ENCODE data around the gene NKAIN4.
A peak's percentile ranks its signal among the peaks of the same experiment; 100 is the strongest.

NKAIN4 gene

DNA sequence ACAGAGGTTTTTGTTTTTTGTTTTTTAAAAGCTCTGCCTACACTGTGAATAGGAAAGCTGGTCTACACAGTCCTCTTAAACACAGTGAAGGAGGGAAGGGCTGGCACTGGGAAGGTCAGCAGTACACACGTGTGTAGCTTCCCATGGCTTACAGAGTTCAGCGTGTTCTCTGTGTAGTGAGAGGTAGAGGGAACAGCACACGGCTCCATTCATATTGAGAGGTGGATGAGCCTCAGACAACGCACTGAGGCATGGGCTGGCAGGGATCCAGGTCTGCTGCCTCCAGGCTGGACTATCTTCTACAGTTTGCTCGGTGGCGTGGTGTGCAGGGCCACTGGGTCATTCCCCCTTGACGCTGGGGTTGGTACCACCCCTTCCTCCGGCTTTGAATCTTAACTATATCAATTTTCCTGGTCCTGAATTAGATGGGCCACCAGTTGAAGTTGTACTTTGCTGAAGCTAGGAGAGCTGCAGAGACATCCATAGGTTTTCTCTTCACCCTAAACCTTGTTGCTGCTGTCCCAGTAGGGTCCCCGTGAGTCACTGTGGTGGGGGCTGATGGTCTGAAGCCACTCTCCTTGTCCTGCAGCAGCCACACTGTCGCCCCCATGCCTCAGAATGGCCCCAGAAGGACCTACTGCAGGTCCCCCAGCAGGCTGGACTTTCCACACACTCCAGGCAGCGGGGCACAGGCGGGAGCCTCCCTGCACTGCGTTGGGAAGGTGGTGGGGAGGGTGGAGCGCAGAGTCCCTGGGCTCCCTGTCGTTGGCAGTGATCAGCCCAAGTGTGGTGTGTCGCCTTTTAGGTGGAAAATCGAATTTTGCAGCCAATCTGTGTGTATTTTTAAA lies 20.3 kb upstream of the NKAIN4 start:
- Histone ChIP-seq H3K27me3 (ENCODE audit: low read depth) (no peaks in the 10 kb centered on the region), H3K9me3 (no peaks in the 10 kb centered on the region), H3K4me1 (peaks cover 4% of the 10 kb centered on the region; the same call in 1 of the 2 replicates), H3K36me3 (replicated peaks) (peaks cover 32% of the 10 kb centered on the region), H3K4me3 (no peak overlapping the region)
- no peak for DNase-seq (ENCODE audit: low spot score in 2 of 2)
- in situ Hi-C loops (cut with MboI; ENCODE audit: low sequenced_read_pairs) = no loop called here

DNA sequence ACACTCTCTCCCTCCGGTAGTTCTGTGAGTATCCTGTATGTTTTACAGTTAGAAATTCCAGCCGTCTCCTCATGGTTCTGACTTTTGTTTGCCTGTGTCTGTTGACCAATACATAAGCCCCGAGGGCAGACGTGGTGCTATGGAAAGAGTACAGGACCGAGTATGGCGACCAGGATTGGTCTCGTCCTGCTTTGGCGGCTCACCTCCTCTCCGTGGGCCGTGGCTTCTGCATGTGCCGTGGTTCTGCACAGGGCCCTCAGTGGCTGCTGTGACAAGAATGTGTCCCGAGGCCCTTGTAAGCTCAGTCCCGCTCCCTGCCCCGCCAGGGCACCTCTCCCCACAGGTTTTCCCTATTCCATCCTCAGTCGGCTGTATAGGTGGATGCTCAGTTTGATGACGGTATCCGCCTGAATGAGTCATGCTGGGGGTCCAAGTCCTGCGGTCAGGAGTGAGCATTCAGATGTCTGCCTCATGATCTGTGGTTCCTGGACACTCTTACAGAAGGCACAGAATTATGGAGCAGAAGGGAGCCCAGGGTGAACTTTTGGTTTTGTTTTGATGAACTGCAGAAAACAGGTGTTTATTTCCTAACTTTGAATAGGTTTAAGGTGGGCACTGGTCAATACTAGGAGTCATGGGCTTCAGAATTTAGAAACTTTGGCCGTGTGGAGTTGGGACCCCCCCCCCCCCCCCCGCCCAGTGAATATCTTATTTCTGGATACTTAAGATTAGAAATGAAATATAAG lies 19.5 kb upstream of the NKAIN4 start:
- no peaks in the 10 kb centered on the region for H3K9me3 ChIP-seq
- H3K4me3 ChIP-seq = peak overlapping the region; percentile 69
- in situ Hi-C loops (cut with MboI; ENCODE audit: low sequenced_read_pairs) = no loop called here
- DNase-seq (ENCODE audit: low spot score in 2 of 2) = peak in 1 of 2 experiments; percentile 48
- H3K4me1 ChIP-seq = peaks cover 4% of the 10 kb centered on the region; the same call in 1 of the 2 replicates
- no peaks in the 10 kb centered on the region for H3K27me3 ChIP-seq (ENCODE audit: low read depth)
- peaks cover 27% of the 10 kb centered on the region for H3K36me3 ChIP-seq (replicated peaks)

DNA sequence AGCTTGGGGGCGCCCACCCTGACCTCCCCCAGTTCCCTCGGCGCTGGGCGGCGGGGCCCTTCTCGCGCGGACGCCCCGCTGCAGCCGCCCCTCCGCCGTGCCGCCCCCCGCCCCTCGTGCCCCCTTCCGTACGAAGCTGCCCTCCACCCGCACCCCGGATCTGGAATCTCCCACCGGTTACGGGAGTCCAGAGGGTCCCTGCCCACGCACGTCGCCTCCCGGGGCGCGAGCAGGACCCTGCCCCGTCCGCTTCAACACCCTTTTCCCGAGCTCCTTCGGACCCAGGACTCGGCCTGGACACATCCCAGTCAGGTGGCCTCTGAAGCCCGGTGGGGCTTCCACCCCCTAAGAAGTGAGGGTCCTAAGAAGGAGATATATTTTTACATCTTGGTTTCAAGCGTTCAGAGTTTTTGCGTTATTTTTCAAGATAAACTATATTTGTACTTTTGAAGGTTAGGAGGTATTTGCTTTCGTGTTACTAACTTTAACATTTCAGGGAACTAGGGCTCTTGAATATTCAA lies 18.9 kb upstream of the NKAIN4 start:
- Histone ChIP-seq H3K36me3 (replicated peaks) (peaks cover 22% of the 10 kb centered on the region), H3K27me3 (ENCODE audit: low read depth) (no peaks in the 10 kb centered on the region), H3K4me1 (peaks cover 4% of the 10 kb centered on the region; the same call in 1 of the 2 replicates), H3K4me3 (peak overlapping the region; percentile 69), H3K9me3 (no peaks in the 10 kb centered on the region)
- DNase-seq (ENCODE audit: low spot score in 2 of 2) = no peak
- in situ Hi-C loops (cut with MboI; ENCODE audit: low sequenced_read_pairs) = no loop called here

DNA sequence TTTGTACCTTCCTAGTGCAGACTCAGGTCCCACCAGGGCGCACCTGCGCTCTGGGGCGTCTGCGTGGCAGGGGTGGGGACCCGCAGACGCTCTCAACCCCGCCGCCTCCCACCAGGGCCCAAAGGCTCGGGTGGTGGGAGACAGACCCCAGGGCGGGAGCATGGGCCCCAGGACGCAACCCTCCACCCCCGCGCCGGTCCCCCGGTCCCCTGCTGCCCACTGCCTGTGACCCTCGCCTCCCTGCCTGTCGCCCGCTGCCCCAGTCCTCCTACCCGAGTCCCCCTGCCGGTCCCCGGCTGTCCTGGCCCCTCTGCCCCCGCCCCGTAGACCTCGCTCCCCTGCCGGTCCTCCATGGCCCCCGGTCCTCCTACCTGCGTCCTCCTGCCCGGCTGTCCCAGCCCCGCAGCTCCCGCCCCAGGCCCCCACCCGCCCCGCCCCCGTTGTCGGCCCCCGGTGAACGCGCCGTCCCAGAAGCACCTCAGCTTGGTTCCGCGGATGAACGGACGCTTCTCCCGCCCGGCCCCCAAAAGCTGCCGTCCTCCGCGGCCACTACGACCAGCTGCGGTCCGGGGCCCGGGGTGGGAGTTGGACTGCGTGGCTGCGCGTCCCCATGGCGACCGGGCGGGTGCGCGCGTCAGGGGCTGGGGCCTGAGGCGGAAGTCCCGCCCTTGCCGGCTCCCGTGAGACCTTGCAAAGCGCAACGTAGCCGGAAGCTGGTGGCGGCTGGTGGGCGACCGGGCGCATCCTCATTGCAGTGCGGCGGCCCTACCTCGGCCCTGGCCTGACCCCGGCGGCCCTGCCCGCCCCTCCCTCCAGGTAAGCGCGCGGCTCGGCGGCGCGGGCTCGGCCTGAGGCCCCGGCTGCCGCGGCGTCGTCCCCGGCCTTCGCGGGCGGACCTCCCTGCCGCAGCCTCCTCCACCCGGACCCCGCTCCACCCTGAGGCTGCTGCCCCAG lies 18.1 kb upstream of the NKAIN4 start, which contains the start of gene ARFGAP1:
Gene ARFGAP1 (plus strand): TSS at position 709 of the 954 bp plus-strand sequence. CDS start 2,768 bp downstream, outside the sequence.
- Histone ChIP-seq H3K9me3 (no peaks in the 10 kb centered on the region), H3K36me3 (replicated peaks) (peaks cover 15% of the 10 kb centered on the region), H3K4me3 (peak within 1 kb of the TSS; percentile 69), H3K4me1 (peaks cover 4% of the 10 kb centered on the region; the same call in 1 of the 2 replicates), H3K27me3 (ENCODE audit: low read depth) (no peaks in the 10 kb centered on the region)
- in situ Hi-C loops (cut with MboI; ENCODE audit: low sequenced_read_pairs) = no loop called here
- peak; percentile 73 to 94 for DNase-seq (ENCODE audit: low spot score in 2 of 2)

DNA sequence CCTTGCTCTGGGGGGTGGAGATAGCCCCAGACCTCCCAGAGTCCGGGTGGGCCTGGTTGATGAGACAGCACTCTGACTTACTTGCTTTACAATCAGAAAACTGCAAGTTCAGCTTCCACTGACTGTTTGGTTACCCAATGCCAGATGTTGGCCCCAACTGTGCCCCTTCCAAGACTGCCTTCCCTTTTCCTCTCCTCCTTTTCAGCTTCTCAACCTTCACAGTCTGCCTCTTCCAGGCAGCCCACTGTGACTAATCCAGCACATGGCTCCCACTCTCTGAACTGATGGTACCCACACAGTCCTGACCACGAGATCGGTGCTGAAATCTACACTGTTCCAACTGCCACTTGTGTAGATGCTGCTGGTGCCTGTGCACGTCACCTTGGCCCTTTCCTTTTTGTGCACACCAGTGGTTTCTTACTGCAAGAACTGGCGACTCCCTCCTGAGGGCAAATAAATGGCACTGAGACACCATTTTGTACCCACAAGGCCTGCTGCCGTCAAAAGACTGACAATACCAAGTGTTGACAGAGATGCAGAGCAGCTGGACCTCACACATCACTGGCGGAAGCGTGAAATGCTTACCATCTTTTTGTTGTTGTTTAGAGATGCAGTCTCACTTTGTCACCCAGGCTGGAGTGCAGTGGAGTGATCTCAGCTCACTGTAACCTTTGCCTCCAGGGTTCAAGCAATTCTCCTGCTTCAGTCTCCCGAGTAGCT lies 16.5 kb upstream of the NKAIN4 start:
- H3K27me3 ChIP-seq (ENCODE audit: low read depth) = peaks cover 4% of the 10 kb centered on the region; the same call in 1 of the 2 replicates
- H3K9me3 ChIP-seq = no peaks in the 10 kb centered on the region
- peaks cover 4% of the 10 kb centered on the region; the same call in 1 of the 2 replicates for H3K4me1 ChIP-seq
- no peak overlapping the region for H3K4me3 ChIP-seq
- no peaks in the 10 kb centered on the region; the same call in 1 of the 2 replicates for H3K36me3 ChIP-seq (replicated peaks)
- DNase-seq (ENCODE audit: low spot score in 2 of 2) = no peak
- in situ Hi-C loops (cut with MboI; ENCODE audit: low sequenced_read_pairs) = no loop called here

DNA sequence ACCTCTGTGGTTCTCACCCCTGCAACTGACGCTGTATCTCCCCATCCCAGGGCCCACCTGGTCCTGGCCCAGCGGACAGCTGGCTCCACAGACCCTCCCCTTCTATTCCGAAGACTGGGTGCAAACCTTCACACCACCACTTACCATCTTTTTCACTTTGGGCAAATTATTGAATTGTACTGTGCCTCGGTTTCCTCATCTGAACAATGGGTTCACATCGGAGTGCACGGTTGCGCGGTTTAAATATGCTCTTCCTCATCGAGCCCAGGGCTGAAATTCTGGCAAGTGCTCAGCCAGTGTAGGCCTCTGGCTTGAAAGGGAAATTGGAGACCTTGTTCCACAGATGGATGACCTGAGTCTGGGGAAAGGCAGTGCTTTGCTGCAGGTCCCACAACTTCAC lies 15.5 kb upstream of the NKAIN4 start:
- in situ Hi-C loops (cut with MboI; ENCODE audit: low sequenced_read_pairs) = no loop called here
- H3K9me3 ChIP-seq = no peaks in the 10 kb centered on the region

DNA sequence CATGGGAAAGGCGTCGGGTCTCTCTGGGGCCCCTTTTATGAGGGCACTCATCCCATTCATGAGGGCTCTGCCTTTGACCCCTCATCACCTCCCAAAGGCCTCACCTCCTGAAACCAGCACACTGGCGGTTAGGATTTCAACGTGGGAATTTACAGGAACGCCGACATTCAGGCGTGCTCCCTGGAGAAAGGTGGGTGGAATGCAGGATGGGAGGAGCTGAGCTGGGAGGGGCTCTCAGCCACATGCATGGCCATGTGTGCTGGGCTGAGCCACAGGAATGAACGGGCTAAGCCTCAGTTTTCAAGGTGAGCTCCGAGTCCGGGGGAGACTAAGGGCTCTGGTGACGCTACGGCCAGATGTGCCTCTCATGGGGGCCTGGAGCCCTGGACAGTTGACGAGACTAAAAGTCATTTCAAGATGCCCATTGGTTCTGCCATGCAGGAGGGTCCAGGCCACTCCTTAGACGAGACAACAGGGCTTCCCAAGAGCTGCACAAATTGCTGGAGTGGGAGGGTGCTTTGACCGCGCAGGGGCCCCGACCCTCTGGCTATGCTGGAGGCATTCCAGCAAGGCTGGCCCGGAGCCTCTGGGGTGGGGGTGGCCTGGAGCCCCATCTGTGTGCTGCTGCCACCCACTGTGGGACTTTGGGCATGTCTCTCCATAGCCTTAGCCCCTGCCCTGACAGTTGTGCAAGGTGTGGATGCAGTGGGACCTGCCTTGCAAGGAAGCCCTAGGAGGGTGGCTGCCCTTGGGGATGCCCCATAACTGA lies 14.6 kb upstream of the NKAIN4 start:
- in situ Hi-C loops (cut with MboI; ENCODE audit: low sequenced_read_pairs) = no loop called here
- peaks cover 4% of the 10 kb centered on the region; the same call in 1 of the 2 replicates for H3K4me1 ChIP-seq
- no peak for DNase-seq (ENCODE audit: low spot score in 2 of 2)
- H3K27me3 ChIP-seq (ENCODE audit: low read depth) = peaks cover 22% of the 10 kb centered on the region
- H3K9me3 ChIP-seq = no peaks in the 10 kb centered on the region
- H3K36me3 ChIP-seq (replicated peaks) = no peaks in the 10 kb centered on the region; the same call in 1 of the 2 replicates
- no peak overlapping the region for H3K4me3 ChIP-seq

More for the DNA sequence above, 15.5 kb upstream of the NKAIN4 start:
- H3K27me3 ChIP-seq (ENCODE audit: low read depth) = peaks cover 14% of the 10 kb centered on the region
- H3K4me3 ChIP-seq = no peak overlapping the region
- peaks cover 4% of the 10 kb centered on the region; the same call in 1 of the 2 replicates for H3K4me1 ChIP-seq
- no peak for DNase-seq (ENCODE audit: low spot score in 2 of 2)
- no peaks in the 10 kb centered on the region; the same call in 1 of the 2 replicates for H3K36me3 ChIP-seq (replicated peaks)

DNA sequence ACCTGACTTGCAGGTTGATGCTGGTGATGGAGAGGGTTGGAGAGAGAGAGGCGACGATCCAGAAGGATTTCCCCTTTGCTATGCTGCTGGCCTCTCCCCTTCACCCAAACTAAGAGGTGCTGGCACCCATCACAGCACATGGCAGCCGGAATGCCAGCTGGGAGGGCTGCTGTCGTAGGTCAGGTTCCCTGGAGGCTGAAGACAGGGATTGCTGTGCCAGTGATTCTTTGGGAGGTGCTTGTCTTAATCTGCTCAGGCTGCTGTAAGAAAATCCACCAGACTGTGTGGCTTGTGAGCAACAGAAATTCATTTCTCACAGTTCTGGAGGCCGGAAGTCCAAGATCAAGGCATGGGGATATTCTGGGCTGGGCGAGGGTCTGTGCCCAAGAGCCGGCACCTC lies 14.0 kb upstream of the NKAIN4 start:
- H3K36me3 ChIP-seq (replicated peaks) = no peaks in the 10 kb centered on the region; the same call in 1 of the 2 replicates
- peaks cover 28% of the 10 kb centered on the region for H3K27me3 ChIP-seq (ENCODE audit: low read depth)
- no peak overlapping the region for H3K4me3 ChIP-seq
- in situ Hi-C loops (cut with MboI; ENCODE audit: low sequenced_read_pairs) = no loop called here
- no peak for DNase-seq (ENCODE audit: low spot score in 2 of 2)
- H3K4me1 ChIP-seq = peaks cover 4% of the 10 kb centered on the region; the same call in 1 of the 2 replicates
- H3K9me3 ChIP-seq = no peaks in the 10 kb centered on the region

DNA sequence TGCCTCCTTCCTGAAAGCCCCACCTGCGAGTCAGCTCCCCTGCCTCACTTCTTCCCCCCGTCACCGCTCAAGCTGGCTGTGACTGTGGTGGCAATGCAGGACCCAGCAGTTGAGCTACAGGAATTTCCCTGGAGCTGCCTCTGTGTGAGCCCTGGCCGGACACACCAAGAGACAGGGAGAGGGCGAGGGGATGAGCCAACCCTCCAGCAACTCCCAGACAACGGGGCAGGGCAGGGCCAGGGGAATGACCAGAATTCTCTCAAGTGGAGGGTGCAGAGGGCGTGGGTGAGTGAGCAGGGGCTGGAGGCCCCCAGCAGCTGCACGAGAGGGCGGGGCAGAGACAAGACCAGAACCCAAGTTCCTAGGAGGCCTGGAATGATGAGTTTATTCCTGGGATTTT lies 13.4 kb upstream of the NKAIN4 start:
- no peak overlapping the region for H3K4me3 ChIP-seq
- in situ Hi-C loops (cut with MboI; ENCODE audit: low sequenced_read_pairs) = no loop called here
- no peaks in the 10 kb centered on the region for H3K9me3 ChIP-seq
- H3K27me3 ChIP-seq (ENCODE audit: low read depth) = peaks cover 33% of the 10 kb centered on the region
- H3K4me1 ChIP-seq = peaks cover 4% of the 10 kb centered on the region; the same call in 1 of the 2 replicates
- DNase-seq (ENCODE audit: low spot score in 2 of 2) = no peak
- no peaks in the 10 kb centered on the region for H3K36me3 ChIP-seq (replicated peaks)

DNA sequence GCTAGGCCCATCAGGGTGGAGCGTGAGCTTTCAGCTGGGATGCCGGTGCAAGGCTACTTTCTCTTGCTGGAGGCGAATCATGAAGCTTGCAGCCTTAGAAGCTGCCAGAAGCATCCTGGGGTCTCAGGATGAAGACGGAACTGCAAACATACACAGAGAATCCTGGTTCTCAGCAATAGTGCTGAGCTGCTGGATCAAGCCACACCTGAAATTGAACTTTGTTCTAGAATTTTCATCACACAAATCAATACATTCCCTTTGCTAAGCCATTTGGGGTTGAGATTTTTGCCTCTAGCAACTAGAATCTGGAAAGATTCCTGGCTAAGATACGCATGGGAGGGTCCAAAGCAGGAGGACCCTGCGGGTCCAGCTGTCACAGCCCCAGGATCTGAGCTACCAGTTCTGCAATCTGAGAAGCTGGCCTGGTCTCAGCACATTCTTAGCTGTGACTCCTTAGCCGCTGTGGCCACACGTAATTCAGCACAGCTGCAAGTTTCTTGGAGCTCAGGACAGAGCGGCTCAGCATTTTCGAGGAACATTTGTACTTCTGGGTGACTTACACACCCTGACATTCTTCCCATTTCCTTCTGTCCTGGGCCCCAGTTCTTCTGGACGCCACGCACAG lies 11.7 kb upstream of the NKAIN4 start:
- no peak for DNase-seq (ENCODE audit: low spot score in 2 of 2)
- no peaks in the 10 kb centered on the region for H3K4me1 ChIP-seq
- H3K27me3 ChIP-seq (ENCODE audit: low read depth) = peaks cover 44% of the 10 kb centered on the region
- H3K36me3 ChIP-seq (replicated peaks) = no peaks in the 10 kb centered on the region
- H3K4me3 ChIP-seq = no peak overlapping the region
- no peaks in the 10 kb centered on the region for H3K9me3 ChIP-seq
- in situ Hi-C loops (cut with MboI; ENCODE audit: low sequenced_read_pairs) = no loop called here

DNA sequence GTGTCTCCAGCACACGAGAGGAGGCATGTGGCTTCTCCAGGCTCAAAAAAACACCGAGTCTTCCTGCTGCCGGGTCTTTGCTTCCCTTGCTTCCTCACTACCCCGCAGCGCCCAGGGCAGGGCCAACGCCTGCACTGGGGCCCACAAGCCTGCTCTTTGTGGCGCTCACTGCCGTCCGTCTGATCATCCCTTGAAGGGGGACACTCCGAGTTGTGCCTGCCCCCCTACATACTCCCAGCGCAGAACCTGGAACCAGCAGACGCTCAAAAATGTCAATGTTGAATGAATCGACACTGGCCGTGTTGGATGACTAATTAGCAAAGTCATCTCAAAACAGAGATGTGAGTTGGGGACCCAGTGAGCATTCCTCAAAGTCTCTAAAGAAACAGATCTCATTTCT lies 10.3 kb upstream of the NKAIN4 start:
- Histone ChIP-seq H3K27me3 (ENCODE audit: low read depth) (peaks cover 59% of the 10 kb centered on the region), H3K36me3 (replicated peaks) (no peaks in the 10 kb centered on the region), H3K9me3 (no peaks in the 10 kb centered on the region), H3K4me3 (no peak overlapping the region), H3K4me1 (no peaks in the 10 kb centered on the region)
- in situ Hi-C loops (cut with MboI; ENCODE audit: low sequenced_read_pairs) = no loop called here
- no peak for DNase-seq (ENCODE audit: low spot score in 2 of 2)

Data from HAP-1 (cell line).